Peyer's patch (tissue), 4 donors: ENCODE data around the gene GUCY2F. TPM values are rescaled to one million over a fixed set of nuclear protein-coding genes. Genes with fewer than 3 reads are reported as not detected.

Experiments used
- DNase-seq, 3 donors: peaks; one replicate each; pipeline ENCODE4 v3.0.0-alpha.2; 2017 to 2019
- H3K27ac ChIP-seq, 4 donors: fragments of 200-600 bp; sonication (generic); one replicate each; pipeline ENCODE4 v1.5.1; 2016 to 2019
- H3K27me3 ChIP-seq, 2 donors: fragments of 200-600 bp; sonication (generic); one replicate each; pipeline ENCODE4 v1.5.1; 2019
- H3K36me3 ChIP-seq, 3 donors: fragments of 200-600 bp; sonication (generic); one replicate each; pipeline ENCODE4 v1.5.1; 2016 to 2019
- H3K4me1 ChIP-seq, 4 donors: fragments of 200-600 bp; sonication (generic); one replicate each; pipeline ENCODE4 v1.5.1; 2016 to 2019
- H3K4me3 ChIP-seq, 4 donors: fragments of 200-600 bp; sonication (generic); 1 replicate in 3 of 4; 2 replicates in 1 of 4; pipeline ENCODE4 v1.5.1; 2016 to 2019; ENCODE audit warnings: mild to moderate bottlenecking in 1 of 4
- H3K9me3 ChIP-seq, 4 donors: fragments of 200-600 bp; sonication (generic); one replicate each; pipeline ENCODE4 v1.5.1; 2016 to 2019; ENCODE audit warnings: mild to moderate bottlenecking in 1 of 4
- CTCF ChIP-seq, 6 experiments: fragments of 450-650 bp in 4 of 6; fragments of 200-600 bp in 2 of 6; sonication (generic) in 1 of 6; IDR thresholded peaks; one replicate each; pipeline ENCODE4 v1.5.1; 2017 to 2019; ENCODE audit warnings: antibody characterized with exemption in 6 of 6, mild to moderate bottlenecking in 3 of 6, moderate library complexity in 1 of 6
- POLR2A ChIP-seq, 2 donors: fragments of 450-650 bp; IDR thresholded peaks; one replicate each; pipeline ENCODE4 v1.5.1; 2017; ENCODE audit warnings: antibody characterized with exemption in 2 of 2, mild to moderate bottlenecking in 2 of 2, moderate library complexity in 2 of 2
- total RNA-seq, 4 donors: library from RNA; depleted of rRNA; stranded (reverse); fragments of >200 nt; gene quantifications; one replicate each; pipeline ENCODE4 v1.1.0, GENCODE V29; 2016

GUCY2F gene
- total RNA-seq, 4 donors from 2014 or later: not detected

GRCh38 chrX:109360301-109360700, 121.6 kb downstream of the GUCY2F start:
- Histone ChIP-seq H3K36me3 (no peaks in the 10 kb centered on the region), H3K27ac (no peak overlapping the region), H3K9me3 (no peaks in the 10 kb centered on the region), H3K27me3 (no peaks in the 10 kb centered on the region), H3K4me3 (no peak overlapping the region), H3K4me1 (no peaks in the 10 kb centered on the region)
- DNase-seq: no peak
- TF ChIP-seq CTCF (IDR thresholded peaks at IDR 0.05): no peak
- no peak for TF ChIP-seq POLR2A (IDR thresholded peaks at IDR 0.05)

GRCh38 chrX:109357706-109358105, 124.2 kb downstream of the GUCY2F start:
- Histone ChIP-seq H3K4me3 (no peak overlapping the region), H3K27ac (no peak overlapping the region), H3K36me3 (no peaks in the 10 kb centered on the region), H3K9me3 (no peaks in the 10 kb centered on the region), H3K4me1 (no peaks in the 10 kb centered on the region), H3K27me3 (no peaks in the 10 kb centered on the region)
- DNase-seq: no peak
- TF ChIP-seq CTCF (IDR thresholded peaks at IDR 0.05) (no peak), POLR2A (IDR thresholded peaks at IDR 0.05) (no peak)

GRCh38 chrX:109356684-109357083, 125.2 kb downstream of the GUCY2F start:
- no peaks in the 10 kb centered on the region for H3K27me3 ChIP-seq

GRCh38 chrX:109352066-109352588, 129.8 kb downstream of the GUCY2F start:
- no peak for TF ChIP-seq CTCF (IDR thresholded peaks at IDR 0.05)
- no peak for TF ChIP-seq POLR2A (IDR thresholded peaks at IDR 0.05)
- no peaks in the 10 kb centered on the region for H3K9me3 ChIP-seq
- H3K4me1 ChIP-seq: no peaks in the 10 kb centered on the region
- no peaks in the 10 kb centered on the region for H3K27me3 ChIP-seq
- no peak overlapping the region for H3K4me3 ChIP-seq
- no peak for DNase-seq
- no peak overlapping the region for H3K27ac ChIP-seq
- no peaks in the 10 kb centered on the region for H3K36me3 ChIP-seq

More at GRCh38 chrX:109356684-109357083, 125.2 kb downstream of the GUCY2F start:
- H3K4me1 ChIP-seq: no peaks in the 10 kb centered on the region
- no peak overlapping the region for H3K4me3 ChIP-seq
- TF ChIP-seq CTCF (IDR thresholded peaks at IDR 0.05) (no peak), POLR2A (IDR thresholded peaks at IDR 0.05) (no peak)
- H3K9me3 ChIP-seq: no peaks in the 10 kb centered on the region
- no peak overlapping the region for H3K27ac ChIP-seq
- H3K36me3 ChIP-seq: no peaks in the 10 kb centered on the region
- no peak for DNase-seq

- no peak for DNase-seq
- H3K36me3 ChIP-seq: no peaks in the 10 kb centered on the region
- TF ChIP-seq CTCF (IDR thresholded peaks at IDR 0.05): no peak
- no peak for TF ChIP-seq POLR2A (IDR thresholded peaks at IDR 0.05)
- H3K4me3 ChIP-seq: no peak overlapping the region
- H3K9me3 ChIP-seq: no peaks in the 10 kb centered on the region
- no peaks in the 10 kb centered on the region for H3K27me3 ChIP-seq
- no peak overlapping the region for H3K27ac ChIP-seq
- no peaks in the 10 kb centered on the region for H3K4me1 ChIP-seq
Measured at GRCh38 chrX:109351557-109351956, 130.3 kb downstream of the GUCY2F start.

GRCh38 chrX:109350551-109350950, 131.3 kb downstream of the GUCY2F start:
- Histone ChIP-seq H3K4me1 (no peaks in the 10 kb centered on the region), H3K4me3 (no peak overlapping the region), H3K27me3 (no peaks in the 10 kb centered on the region), H3K9me3 (no peaks in the 10 kb centered on the region), H3K27ac (no peak overlapping the region), H3K36me3 (no peaks in the 10 kb centered on the region)
- DNase-seq: no peak
- no peak for TF ChIP-seq CTCF (IDR thresholded peaks at IDR 0.05)
- TF ChIP-seq POLR2A (IDR thresholded peaks at IDR 0.05): no peak
